Karpas-422 (cell line): Measurements from ENCODE around the gene DUSP22. TPM values are rescaled to one million over a fixed set of nuclear protein-coding genes. Genes with fewer than 3 reads are reported as not detected.
A peak's percentile ranks its signal among the peaks of the same experiment; 100 is the strongest.
"Not testable (repeated sequence)": the region's sequence is repeated elsewhere in the genome, so short reads cannot be mapped to it uniquely, and the experiment has no call there.

ENCODE experiments used
- DNase-seq: peaks from one replicate; pipeline ENCODE4 v3.0.0-alpha.2; 2015
- H2AFZ ChIP-seq: fragments of 200-600 bp; sonication (generic); 2 replicates; pipeline ENCODE4 v1.6.1; 2014; ENCODE audit warnings: antibody characterized with exemption, low read length, mixed read lengths
- H3K27ac ChIP-seq: fragments of 200-600 bp; sonication (generic); 2 replicates; pipeline ENCODE4 v1.5.1; 2014; ENCODE audit warnings: mild to moderate bottlenecking, low read length, moderate library complexity
- H3K27me3 ChIP-seq: fragments of 200-600 bp; sonication (generic); 2 replicates; pipeline ENCODE4 v1.6.1; 2014; ENCODE audit warnings: low read length, mixed read lengths
- H3K36me3 ChIP-seq: fragments of 200-600 bp; sonication (generic); 2 replicates; pipeline ENCODE4 v1.6.1; 2014; ENCODE audit warnings: low read length, mixed read lengths; ENCODE audit not compliant: insufficient read depth
- H3K4me1 ChIP-seq: fragments of 200-600 bp; sonication (generic); 2 replicates; pipeline ENCODE4 v1.6.1; 2014; ENCODE audit warnings: mild to moderate bottlenecking, low read length, mixed read lengths
- H3K4me2 ChIP-seq: fragments of 200-600 bp; sonication (generic); 2 replicates; pipeline ENCODE4 v1.6.1; 2014; ENCODE audit warnings: low read length, low read depth, mild to moderate bottlenecking; ENCODE audit not compliant: poor library complexity, severe bottlenecking
- H3K4me3 ChIP-seq: fragments of 200-600 bp; sonication (generic); 2 replicates; pipeline ENCODE4 v1.5.1; 2014; ENCODE audit warnings: mild to moderate bottlenecking, antibody characterized with exemption, low read length, mixed read lengths
- H3K79me2 ChIP-seq: fragments of 200-600 bp; sonication (generic); 2 replicates; pipeline ENCODE4 v1.6.1; 2014; ENCODE audit warnings: mild to moderate bottlenecking, low read length, mixed read lengths
- H3K9ac ChIP-seq: fragments of 200-600 bp; sonication (generic); 2 replicates; pipeline ENCODE4 v1.6.0; 2014; ENCODE audit warnings: low read length
- H3K9me2 ChIP-seq: fragments of 200-600 bp; sonication (generic), shearing (Covaris generic); replicated peaks from 2 replicates; pipeline ENCODE4 v1.6.0; 2014; ENCODE audit warnings: mild to moderate bottlenecking, low read length, moderate library complexity; ENCODE audit not compliant: insufficient read depth
- H3K9me3 ChIP-seq: fragments of 300-700, 200-600 bp; sonication (generic); 2 replicates; pipeline ENCODE4 v1.6.1; 2014; ENCODE audit warnings: low read length, mixed read lengths
- H4K20me1 ChIP-seq: fragments of 200-600 bp; sonication (generic); 2 replicates; pipeline ENCODE4 v1.6.1; 2014; ENCODE audit warnings: mild to moderate bottlenecking, antibody characterized with exemption, low read length, low read depth; ENCODE audit not compliant: insufficient read depth
- total RNA-seq: library from RNA; depleted of rRNA; stranded (reverse); fragments of >200 nt; shearing (Covaris generic); gene quantifications from 2 replicates; pipeline ENCODE4 v1.2.3, GENCODE V29; 2014; ENCODE audit warnings: low replicate concordance

Gene DUSP22
- total RNA-seq, 1 experiment from 2014 or later, result 13.2 TPM

GRCh38 chr6:282867-283416 lies 9.3 kb upstream of the DUSP22 start:
- no peak for DNase-seq
- H4K20me1 ChIP-seq, result no peaks in the 10 kb centered on the region
- H3K4me1 ChIP-seq, result no peaks in the 10 kb centered on the region
- no peak overlapping the region for H3K4me2 ChIP-seq
- no peak overlapping the region for H3K9ac ChIP-seq
- no peaks in the 10 kb centered on the region for H3K36me3 ChIP-seq
- H3K4me3 ChIP-seq, result no peak overlapping the region
- no peaks in the 10 kb centered on the region for H3K9me3 ChIP-seq
- no peak overlapping the region for H2AFZ ChIP-seq
- H3K27ac ChIP-seq, result no peak overlapping the region
- H3K9me2 ChIP-seq, result no peaks in the 10 kb centered on the region
- H3K27me3 ChIP-seq, result no peaks in the 10 kb centered on the region
- H3K79me2 ChIP-seq, result no peaks in the 10 kb centered on the region

GRCh38 chr6:284486-284885 lies 7.8 kb upstream of the DUSP22 start:
- Histone ChIP-seq H4K20me1 (no peaks in the 10 kb centered on the region), H3K9me3 (no peaks in the 10 kb centered on the region), H2AFZ (no peak overlapping the region), H3K4me2 (no peak overlapping the region), H3K9me2 (no peaks in the 10 kb centered on the region), H3K27me3 (no peaks in the 10 kb centered on the region), H3K9ac (no peak overlapping the region), H3K4me3 (no peak overlapping the region), H3K27ac (no peak overlapping the region), H3K36me3 (no peaks in the 10 kb centered on the region), H3K4me1 (no peaks in the 10 kb centered on the region), H3K79me2 (no peaks in the 10 kb centered on the region)
- DNase-seq, result no peak

GRCh38 chr6:285030-285771 lies 7.1 kb upstream of the DUSP22 start:
- Histone ChIP-seq H3K9me2 (no peaks in the 10 kb centered on the region), H3K36me3 (no peaks in the 10 kb centered on the region), H4K20me1 (no peaks in the 10 kb centered on the region), H3K79me2 (no peaks in the 10 kb centered on the region), H3K27me3 (no peaks in the 10 kb centered on the region), H2AFZ (no peak overlapping the region), H3K27ac (no peak overlapping the region), H3K4me1 (no peaks in the 10 kb centered on the region), H3K9me3 (no peaks in the 10 kb centered on the region), H3K4me3 (no peak overlapping the region), H3K4me2 (no peak overlapping the region), H3K9ac (no peak overlapping the region)
- no peak for DNase-seq

GRCh38 chr6:285902-286301 lies 6.4 kb upstream of the DUSP22 start:
- H3K27me3 ChIP-seq, H3K4me1 ChIP-seq, H3K9me3 ChIP-seq, H3K4me2 ChIP-seq, H3K4me3 ChIP-seq, H2AFZ ChIP-seq, H3K9me2 ChIP-seq, H3K9ac ChIP-seq, H3K79me2 ChIP-seq, DNase-seq, H3K27ac ChIP-seq, H4K20me1 ChIP-seq, H3K36me3 ChIP-seq: not testable (repeated sequence)

- H3K27me3 ChIP-seq, result no peaks in the 10 kb centered on the region
- no peak overlapping the region for H3K9ac ChIP-seq
- H2AFZ ChIP-seq, result no peak overlapping the region
- no peaks in the 10 kb centered on the region for H3K9me3 ChIP-seq
- H3K36me3 ChIP-seq, result no peaks in the 10 kb centered on the region
- no peak overlapping the region for H3K4me3 ChIP-seq
- DNase-seq, result no peak
- no peaks in the 10 kb centered on the region for H3K79me2 ChIP-seq
- no peak overlapping the region for H3K4me2 ChIP-seq
- no peaks in the 10 kb centered on the region for H4K20me1 ChIP-seq
- H3K9me2 ChIP-seq, result no peaks in the 10 kb centered on the region
- H3K4me1 ChIP-seq, result peaks cover 12% of the 10 kb centered on the region
- H3K27ac ChIP-seq, result no peak overlapping the region
Observed at GRCh38 chr6:286681-287488, 5.4 kb upstream of the DUSP22 start.

GRCh38 chr6:287489-287860 lies 4.8 kb upstream of the DUSP22 start:
- Histone ChIP-seq H2AFZ (no peak overlapping the region), H3K79me2 (no peaks in the 10 kb centered on the region), H3K4me2 (no peak overlapping the region), H3K4me3 (no peak overlapping the region), H3K9me2 (no peaks in the 10 kb centered on the region), H3K27me3 (no peaks in the 10 kb centered on the region), H4K20me1 (no peaks in the 10 kb centered on the region), H3K9me3 (no peaks in the 10 kb centered on the region), H3K27ac (no peak overlapping the region), H3K9ac (no peak overlapping the region), H3K36me3 (no peaks in the 10 kb centered on the region), H3K4me1 (peaks cover 12% of the 10 kb centered on the region)
- no peak for DNase-seq

GRCh38 chr6:288866-289265 lies 3.4 kb upstream of the DUSP22 start:
- no peaks in the 10 kb centered on the region for H3K9me3 ChIP-seq
- H3K4me1 ChIP-seq, result peaks cover 22% of the 10 kb centered on the region
- no peaks in the 10 kb centered on the region for H3K27me3 ChIP-seq
- no peak for DNase-seq
- no peak overlapping the region for H3K27ac ChIP-seq
- H3K79me2 ChIP-seq, result no peaks in the 10 kb centered on the region
- H3K4me2 ChIP-seq, result no peak overlapping the region
- no peak overlapping the region for H2AFZ ChIP-seq
- no peaks in the 10 kb centered on the region for H4K20me1 ChIP-seq
- H3K36me3 ChIP-seq, result no peaks in the 10 kb centered on the region
- H3K9ac ChIP-seq, result no peak overlapping the region
- H3K9me2 ChIP-seq, result no peaks in the 10 kb centered on the region
- no peak overlapping the region for H3K4me3 ChIP-seq

DNA sequence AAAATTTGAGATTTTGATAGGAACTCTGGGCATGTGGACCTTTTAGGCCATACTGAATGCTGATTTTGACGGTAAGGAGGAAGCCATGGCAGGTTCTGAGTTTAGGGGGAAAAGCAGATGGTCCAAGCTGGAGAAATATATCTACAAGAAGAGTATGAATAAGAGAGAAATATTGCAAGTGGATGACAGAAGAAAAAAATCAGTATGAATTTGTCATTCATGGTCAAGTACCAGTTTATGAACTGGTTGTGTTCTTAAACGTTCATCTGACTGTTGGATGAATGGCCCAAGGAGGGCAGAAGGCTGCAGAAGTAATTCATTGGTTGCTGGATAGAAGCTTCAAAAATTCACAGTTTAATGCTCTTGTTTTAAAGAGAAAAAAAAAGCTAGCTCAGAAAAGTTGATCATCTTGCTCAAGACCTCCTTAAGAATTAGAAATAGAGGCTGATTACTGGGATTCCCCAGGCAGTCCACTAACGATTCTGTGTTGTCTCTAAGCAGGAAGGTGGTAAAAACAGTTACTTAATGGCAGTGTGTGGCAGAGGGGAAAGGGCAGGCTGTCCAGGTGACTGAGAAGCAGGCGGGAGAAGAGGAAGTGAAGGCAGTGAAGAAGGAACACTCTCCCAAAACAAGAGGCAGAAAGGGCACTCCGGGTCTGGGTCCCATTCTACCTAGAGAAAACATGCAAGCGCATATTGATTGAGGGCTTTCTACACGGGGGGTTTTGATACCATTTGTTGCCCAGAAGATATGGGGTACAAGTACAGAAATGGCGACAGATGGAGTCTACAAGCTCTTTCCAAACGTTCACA lies 2.0 kb upstream of the DUSP22 start:
- Histone ChIP-seq H3K9ac (no peak overlapping the region), H3K27me3 (no peaks in the 10 kb centered on the region), H3K4me3 (no peak overlapping the region), H3K36me3 (no peaks in the 10 kb centered on the region), H3K4me2 (peak overlapping the region; percentile 90), H2AFZ (no peak overlapping the region), H3K27ac (no peak overlapping the region), H3K4me1 (peaks cover 22% of the 10 kb centered on the region), H3K79me2 (no peaks in the 10 kb centered on the region), H3K9me3 (no peaks in the 10 kb centered on the region), H4K20me1 (no peaks in the 10 kb centered on the region), H3K9me2 (no peaks in the 10 kb centered on the region)
- no peak for DNase-seq
